ENCODE results near the gene LRRC1. TPM values are rescaled to one million over a fixed set of nuclear protein-coding genes. Genes with fewer than 3 reads are reported as not detected.

LRRC1 gene
- total and polyA plus RNA-seq, 2 experiments from 2014 or later: 11.3 to 16.6 TPM

- no peaks in the 10 kb centered on the region for H3F3A ChIP-seq (replicated peaks; ENCODE audit: low read depth)
- H3K36me3 ChIP-seq (ENCODE audit: insufficient read depth): no peaks in the 10 kb centered on the region
- Mint-ChIP-seq H3K4me1 (peaks cover 32% of the 10 kb centered on the region), H3K27ac (no peak overlapping the region), H3K36me3 (ENCODE audit: low read depth) (no peaks in the 10 kb centered on the region), H3K27me3 (ENCODE audit: insufficient read depth, low read depth, poor library complexity) (no peaks in the 10 kb centered on the region), H3K4me3 (no peak overlapping the region), H3K9me3 (no peaks in the 10 kb centered on the region)
- no peak overlapping the region for H2AFZ ChIP-seq
- DNase-seq (ENCODE audit: low spot score): no peak
- peaks cover 45% of the 10 kb centered on the region for H3K79me2 ChIP-seq (replicated peaks; ENCODE audit: insufficient read depth)
- no peak for ATAC-seq
- H3K9me2 ChIP-seq (ENCODE audit: insufficient read depth): no peaks in the 10 kb centered on the region
- TF ChIP-seq CREB1 (CRISPR knock-in tag; IDR thresholded peaks at IDR 0.05; ENCODE audit: low read depth): no peak
- no peaks in the 10 kb centered on the region for H3K27me3 ChIP-seq (ENCODE audit: insufficient read depth)
- no peak overlapping the region for H3K4me3 ChIP-seq
- no peak overlapping the region for H3K27ac ChIP-seq (ENCODE audit: low read depth)
- no peak overlapping the region for H3K4me2 ChIP-seq
- H4K20me1 ChIP-seq (replicated peaks; ENCODE audit: insufficient read depth): no peaks in the 10 kb centered on the region
- peaks cover 13% of the 10 kb centered on the region for H3K4me1 ChIP-seq (ENCODE audit: insufficient read depth)
These were observed 38.4 kb downstream of the LRRC1 start for GRCh38 chr6:53833155-53833554.

GRCh38 chr6:53834132-53834531 lies 39.3 kb downstream of the LRRC1 start:
- Histone ChIP-seq H4K20me1 (replicated peaks; ENCODE audit: insufficient read depth) (no peaks in the 10 kb centered on the region), H3K4me1 (ENCODE audit: insufficient read depth) (peaks cover 13% of the 10 kb centered on the region), H3K27me3 (ENCODE audit: insufficient read depth) (no peaks in the 10 kb centered on the region), H3K79me2 (replicated peaks; ENCODE audit: insufficient read depth) (peaks cover 37% of the 10 kb centered on the region), H3K27ac (ENCODE audit: low read depth) (no peak overlapping the region), H3K4me2 (no peak overlapping the region), H2AFZ (no peak overlapping the region), H3K36me3 (ENCODE audit: insufficient read depth) (no peaks in the 10 kb centered on the region), H3K4me3 (no peak overlapping the region), H3K9me2 (ENCODE audit: insufficient read depth) (no peaks in the 10 kb centered on the region), H3F3A (replicated peaks; ENCODE audit: low read depth) (no peaks in the 10 kb centered on the region)
- H3K4me3 Mint-ChIP-seq: no peak overlapping the region
- DNase-seq (ENCODE audit: low spot score) (no peak), ATAC-seq (no peak)
- no peaks in the 10 kb centered on the region for H3K36me3 Mint-ChIP-seq (ENCODE audit: low read depth)
- no peak overlapping the region for H3K27ac Mint-ChIP-seq
- H3K9me3 Mint-ChIP-seq: no peaks in the 10 kb centered on the region
- peaks cover 31% of the 10 kb centered on the region for H3K4me1 Mint-ChIP-seq
- no peaks in the 10 kb centered on the region for H3K27me3 Mint-ChIP-seq (ENCODE audit: insufficient read depth, low read depth, poor library complexity)
- TF ChIP-seq CREB1 (CRISPR knock-in tag; IDR thresholded peaks at IDR 0.05; ENCODE audit: low read depth): no peak
- TF ChIP-seq ETS1 (IDR thresholded peaks at IDR 0.05): no peak
- TF ChIP-seq REST (IDR thresholded peaks at IDR 0.05; ENCODE audit: unreplicated experiment): no peak
- no peak for TF ChIP-seq ZNF114 (CRISPR knock-in tag; IDR thresholded peaks at IDR 0.05)
- TF ChIP-seq EZH2 (IDR thresholded peaks at IDR 0.05; ENCODE audit: low read depth, unreplicated experiment): no peak
- no peak for TF ChIP-seq POLR2AphosphoS5 (IDR thresholded peaks at IDR 0.05; ENCODE audit: low read depth)
- TF ChIP-seq NANOG (IDR thresholded peaks at IDR 0.05; ENCODE audit: borderline replicate concordance): no peak
- no peak for TF ChIP-seq CTCF (conservative IDR thresholded peaks at IDR 0.05; ENCODE audit: low read depth in 2 of 2)
- no peak for TF ChIP-seq JUNB (IDR thresholded peaks at IDR 0.05; ENCODE audit: unreplicated experiment)
- no peak for TF ChIP-seq EZH2phosphoT487 (IDR thresholded peaks at IDR 0.05; ENCODE audit: unreplicated experiment)
- no peak for TF ChIP-seq ZNF331 (CRISPR knock-in tag; IDR thresholded peaks at IDR 0.05; ENCODE audit: low read depth)
